ENCODE measurements around the gene ATG4D.

Gene ATG4D

GRCh38 chr19:10508707-10509106 lies 35.0 kb upstream of the ATG4D start:
- H3K36me3 ChIP-seq (ENCODE audit: control insufficient read depth in 5 of 5, insufficient read depth in 5 of 5, low read length in 5 of 5) = no peaks in the 10 kb centered on the region
- H3K9me3 ChIP-seq (ENCODE audit: control insufficient read depth in 5 of 5, low read length in 5 of 5) = no peaks in the 10 kb centered on the region
- peaks cover 5 to 15% (median 9%) of the 10 kb centered on the region in 5 donors for H3K27me3 ChIP-seq (ENCODE audit: control insufficient read depth in 5 of 5, insufficient read depth in 4 of 5, low read length in 5 of 5)
- H3K9ac ChIP-seq (ENCODE audit: low read length in 5 of 5) = no peak overlapping the region
- no peak overlapping the region for H3K4me3 ChIP-seq (ENCODE audit: low read depth in 1 of 5, low read length in 5 of 5)
- no peak overlapping the region for H3K27ac ChIP-seq (ENCODE audit: low read depth, low read length)
- H3K4me1 ChIP-seq (ENCODE audit: control insufficient read depth in 5 of 5, insufficient read depth in 5 of 5, low read length in 5 of 5) = peaks cover 0 to 12% (median 2%) of the 10 kb centered on the region in 5 donors

GRCh38 chr19:10510301-10510802 lies 33.4 kb upstream of the ATG4D start:
- H3K4me1 ChIP-seq (ENCODE audit: control insufficient read depth in 5 of 5, insufficient read depth in 5 of 5, low read length in 5 of 5) = peaks cover 0 to 20% (median 2%) of the 10 kb centered on the region in 5 donors
- peaks cover 19 to 30% (median 23%) of the 10 kb centered on the region in 5 donors for H3K27me3 ChIP-seq (ENCODE audit: control insufficient read depth in 5 of 5, insufficient read depth in 4 of 5, low read length in 5 of 5)
- H3K36me3 ChIP-seq (ENCODE audit: control insufficient read depth in 5 of 5, insufficient read depth in 5 of 5, low read length in 5 of 5) = no peaks in the 10 kb centered on the region
- no peak overlapping the region for H3K27ac ChIP-seq (ENCODE audit: low read depth, low read length)
- H3K9me3 ChIP-seq (ENCODE audit: control insufficient read depth in 5 of 5, low read length in 5 of 5) = no peaks in the 10 kb centered on the region
- H3K9ac ChIP-seq (ENCODE audit: low read length in 5 of 5) = no peak overlapping the region
- no peak overlapping the region for H3K4me3 ChIP-seq (ENCODE audit: low read depth in 1 of 5, low read length in 5 of 5)

GRCh38 chr19:10513223-10513622 lies 30.5 kb upstream of the ATG4D start:
- Histone ChIP-seq H3K27ac (ENCODE audit: low read depth, low read length) (no peak overlapping the region), H3K27me3 (ENCODE audit: control insufficient read depth in 5 of 5, insufficient read depth in 4 of 5, low read length in 5 of 5) (peaks cover 27 to 58% (median 40%) of the 10 kb centered on the region in 5 donors), H3K4me3 (ENCODE audit: low read depth in 1 of 5, low read length in 5 of 5) (no peak overlapping the region), H3K9me3 (ENCODE audit: control insufficient read depth in 5 of 5, low read length in 5 of 5) (no peaks in the 10 kb centered on the region), H3K4me1 (ENCODE audit: control insufficient read depth in 5 of 5, insufficient read depth in 5 of 5, low read length in 5 of 5) (peaks cover 0 to 30% (median 14%) of the 10 kb centered on the region in 5 donors), H3K9ac (ENCODE audit: low read length in 5 of 5) (no peak overlapping the region), H3K36me3 (ENCODE audit: control insufficient read depth in 5 of 5, insufficient read depth in 5 of 5, low read length in 5 of 5) (no peaks in the 10 kb centered on the region)

GRCh38 chr19:10514211-10515145 lies 29.2 kb upstream of the ATG4D start:
- H3K9ac ChIP-seq (ENCODE audit: low read length in 5 of 5) = no peak overlapping the region
- no peak overlapping the region for H3K4me3 ChIP-seq (ENCODE audit: low read depth in 1 of 5, low read length in 5 of 5)
- peaks cover 35 to 70% (median 51%) of the 10 kb centered on the region in 5 donors for H3K27me3 ChIP-seq (ENCODE audit: control insufficient read depth in 5 of 5, insufficient read depth in 4 of 5, low read length in 5 of 5)
- no peaks in the 10 kb centered on the region for H3K9me3 ChIP-seq (ENCODE audit: control insufficient read depth in 5 of 5, low read length in 5 of 5)
- H3K4me1 ChIP-seq (ENCODE audit: control insufficient read depth in 5 of 5, insufficient read depth in 5 of 5, low read length in 5 of 5) = peaks cover 0 to 37% (median 20%) of the 10 kb centered on the region in 5 donors
- no peak overlapping the region for H3K27ac ChIP-seq (ENCODE audit: low read depth, low read length)
- H3K36me3 ChIP-seq (ENCODE audit: control insufficient read depth in 5 of 5, insufficient read depth in 5 of 5, low read length in 5 of 5) = no peaks in the 10 kb centered on the region

GRCh38 chr19:10516064-10516385 lies 27.7 kb upstream of the ATG4D start:
- Histone ChIP-seq H3K27ac (ENCODE audit: low read depth, low read length) (no peak overlapping the region), H3K4me3 (ENCODE audit: low read depth in 1 of 5, low read length in 5 of 5) (no peak overlapping the region), H3K9ac (ENCODE audit: low read length in 5 of 5) (no peak overlapping the region), H3K9me3 (ENCODE audit: control insufficient read depth in 5 of 5, low read length in 5 of 5) (no peaks in the 10 kb centered on the region), H3K27me3 (ENCODE audit: control insufficient read depth in 5 of 5, insufficient read depth in 4 of 5, low read length in 5 of 5) (peaks cover 36 to 71% (median 51%) of the 10 kb centered on the region in 5 donors), H3K36me3 (ENCODE audit: control insufficient read depth in 5 of 5, insufficient read depth in 5 of 5, low read length in 5 of 5) (no peaks in the 10 kb centered on the region), H3K4me1 (ENCODE audit: control insufficient read depth in 5 of 5, insufficient read depth in 5 of 5, low read length in 5 of 5) (peaks cover 0 to 31% (median 20%) of the 10 kb centered on the region in 5 donors)

- Histone ChIP-seq H3K4me3 (ENCODE audit: low read depth in 1 of 5, low read length in 5 of 5) (peak overlapping the region in 2 of 5 donors; percentile 44 to 56), H3K27ac (ENCODE audit: low read depth, low read length) (no peak overlapping the region), H3K9ac (ENCODE audit: low read length in 5 of 5) (no peak overlapping the region), H3K36me3 (ENCODE audit: control insufficient read depth in 5 of 5, insufficient read depth in 5 of 5, low read length in 5 of 5) (no peaks in the 10 kb centered on the region), H3K9me3 (ENCODE audit: control insufficient read depth in 5 of 5, low read length in 5 of 5) (no peaks in the 10 kb centered on the region), H3K4me1 (ENCODE audit: control insufficient read depth in 5 of 5, insufficient read depth in 5 of 5, low read length in 5 of 5) (peaks cover 0 to 31% (median 20%) of the 10 kb centered on the region in 5 donors), H3K27me3 (ENCODE audit: control insufficient read depth in 5 of 5, insufficient read depth in 4 of 5, low read length in 5 of 5) (peaks cover 36 to 71% (median 51%) of the 10 kb centered on the region in 5 donors)
Measured at GRCh38 chr19:10516671-10517286, 26.9 kb upstream of the ATG4D start.

GRCh38 chr19:10517361-10517759 lies 26.3 kb upstream of the ATG4D start, which contains the start of gene S1PR5:
Gene S1PR5 (minus strand): TSS chr19:10517447. CDS start chr19:10515011, 2,436 bp downstream.
- Histone ChIP-seq H3K27ac (ENCODE audit: low read depth, low read length) (no peak within 1 kb of the TSS), H3K9me3 (ENCODE audit: control insufficient read depth in 5 of 5, low read length in 5 of 5) (no peaks in the 10 kb centered on the region), H3K4me1 (ENCODE audit: control insufficient read depth in 5 of 5, insufficient read depth in 5 of 5, low read length in 5 of 5) (peaks cover 0 to 31% (median 20%) of the 10 kb centered on the region in 5 donors), H3K36me3 (ENCODE audit: control insufficient read depth in 5 of 5, insufficient read depth in 5 of 5, low read length in 5 of 5) (no peaks in the 10 kb centered on the region), H3K9ac (ENCODE audit: low read length in 5 of 5) (peak within 1 kb of the TSS in 2 of 5 donors; percentile 30 to 37), H3K27me3 (ENCODE audit: control insufficient read depth in 5 of 5, insufficient read depth in 4 of 5, low read length in 5 of 5) (peaks cover 36 to 71% (median 51%) of the 10 kb centered on the region in 5 donors), H3K4me3 (ENCODE audit: low read depth in 1 of 5, low read length in 5 of 5) (peak within 1 kb of the TSS in 4 of 5 donors; percentile 35 to 56 (median 42))

- Histone ChIP-seq H3K27me3 (ENCODE audit: control insufficient read depth in 5 of 5, insufficient read depth in 4 of 5, low read length in 5 of 5) (peaks cover 36 to 70% (median 51%) of the 10 kb centered on the region in 5 donors), H3K4me1 (ENCODE audit: control insufficient read depth in 5 of 5, insufficient read depth in 5 of 5, low read length in 5 of 5) (peaks cover 0 to 31% (median 20%) of the 10 kb centered on the region in 5 donors), H3K36me3 (ENCODE audit: control insufficient read depth in 5 of 5, insufficient read depth in 5 of 5, low read length in 5 of 5) (no peaks in the 10 kb centered on the region), H3K27ac (ENCODE audit: low read depth, low read length) (no peak overlapping the region), H3K9me3 (ENCODE audit: control insufficient read depth in 5 of 5, low read length in 5 of 5) (no peaks in the 10 kb centered on the region), H3K9ac (ENCODE audit: low read length in 5 of 5) (peak overlapping the region in 2 of 5 donors; percentile 30 to 37), H3K4me3 (ENCODE audit: low read depth in 1 of 5, low read length in 5 of 5) (peak overlapping the region in 4 of 5 donors; percentile 35 to 56 (median 42))
Measured at GRCh38 chr19:10517760-10518443, 25.8 kb upstream of the ATG4D start.

GRCh38 chr19:10518444-10519361 lies 25.0 kb upstream of the ATG4D start:
- no peaks in the 10 kb centered on the region for H3K9me3 ChIP-seq (ENCODE audit: control insufficient read depth in 5 of 5, low read length in 5 of 5)
- H3K4me3 ChIP-seq (ENCODE audit: low read depth in 1 of 5, low read length in 5 of 5) = peak overlapping the region in 1 of 5 donors; percentile 44
- H3K27me3 ChIP-seq (ENCODE audit: control insufficient read depth in 5 of 5, insufficient read depth in 4 of 5, low read length in 5 of 5) = peaks cover 30 to 62% (median 44%) of the 10 kb centered on the region in 5 donors
- H3K4me1 ChIP-seq (ENCODE audit: control insufficient read depth in 5 of 5, insufficient read depth in 5 of 5, low read length in 5 of 5) = peaks cover 0 to 31% (median 20%) of the 10 kb centered on the region in 5 donors
- H3K27ac ChIP-seq (ENCODE audit: low read depth, low read length) = no peak overlapping the region
- peak overlapping the region in 1 of 5 donors; percentile 37 for H3K9ac ChIP-seq (ENCODE audit: low read length in 5 of 5)
- H3K36me3 ChIP-seq (ENCODE audit: control insufficient read depth in 5 of 5, insufficient read depth in 5 of 5, low read length in 5 of 5) = no peaks in the 10 kb centered on the region

Measured in subcutaneous abdominal adipose tissue (tissue), 5 donors.